SK-N-SH treated with all-trans-retinoic acid at 6 μM for 48 hours (cell line): ENCODE measurements around the gene UROC1.

ENCODE experiments used
- ATAC-seq: fragments of 200-7000 bp; cut with Tn5 transposase; 3 replicates; pipeline ENCODE4 v1.9.1; 2020; ENCODE audit warnings: mild to moderate bottlenecking, moderate library complexity
- ARNTL ChIP-seq: fragments of 450-650 bp; formaldehyde crosslinking; IDR thresholded peaks from 2 replicates; pipeline ENCODE4 v1.5.0; 2020; ENCODE audit warnings: low read depth, mild to moderate bottlenecking, moderate library complexity, borderline replicate concordance
- BACH2 ChIP-seq: fragments of 250-450 bp; sonication (Bioruptor Pico); IDR thresholded peaks from 2 replicates; pipeline ENCODE4 v1.9.0; 2021; ENCODE audit warnings: mild to moderate bottlenecking, borderline replicate concordance
- CREB5 ChIP-seq: fragments of 250-450 bp; sonication (Bioruptor Pico); IDR thresholded peaks from 2 replicates; pipeline ENCODE4 v1.5.1; 2020; ENCODE audit warnings: low read depth, mild to moderate bottlenecking, moderate library complexity
- CSDC2 ChIP-seq: fragments of 250-450 bp; sonication (Bioruptor Pico); IDR thresholded peaks from 2 replicates; pipeline ENCODE4 v1.5.0; 2020; ENCODE audit warnings: mild to moderate bottlenecking, moderate library complexity
- GLIS3 ChIP-seq: fragments of 250-450 bp; sonication (Bioruptor Pico); IDR thresholded peaks from 2 replicates; pipeline ENCODE4 v1.5.0; 2020; ENCODE audit warnings: mild to moderate bottlenecking, moderate library complexity
- ISL1 ChIP-seq: fragments of 250-450 bp; sonication (Bioruptor Pico); IDR thresholded peaks from 2 replicates; pipeline ENCODE4 v2.1.2; 2022; ENCODE audit warnings: mild to moderate bottlenecking, moderate library complexity
- OSR1 ChIP-seq: fragments of 250-450 bp; sonication (Bioruptor Pico); IDR thresholded peaks from 2 replicates; pipeline ENCODE4 v1.8.0; 2022; ENCODE audit warnings: moderate library complexity, mild to moderate bottlenecking, inconsistent platforms
- PATZ1 ChIP-seq: fragments of 250-450 bp; sonication (Bioruptor Pico); IDR thresholded peaks from 2 replicates; pipeline ENCODE4 v1.8.0; 2020; ENCODE audit warnings: mild to moderate bottlenecking, moderate library complexity, borderline replicate concordance
- PPARA ChIP-seq: fragments of 250-450 bp; sonication (Bioruptor Pico); IDR thresholded peaks from 2 replicates; pipeline ENCODE4 v1.5.0; 2020; ENCODE audit warnings: mild to moderate bottlenecking, borderline replicate concordance
- RARB ChIP-seq: fragments of 250-450 bp; sonication (Bioruptor Pico); IDR thresholded peaks from 2 replicates; pipeline ENCODE4 v1.8.0; 2021; ENCODE audit warnings: mild to moderate bottlenecking, moderate library complexity
- SNAI2 ChIP-seq: fragments of 250-450 bp; sonication (Bioruptor Pico); IDR thresholded peaks from 2 replicates; pipeline ENCODE4 v1.5.0; 2020; ENCODE audit warnings: mild to moderate bottlenecking, moderate library complexity
- TCF4 ChIP-seq: fragments of 250-450 bp; sonication (Bioruptor Pico); IDR thresholded peaks from 2 replicates; pipeline ENCODE4 v1.8.0; 2021; ENCODE audit warnings: mild to moderate bottlenecking, moderate library complexity, borderline replicate concordance
- ZC3H10 ChIP-seq: fragments of 250-450 bp; sonication (Bioruptor Pico); IDR thresholded peaks from 2 replicates; pipeline ENCODE4 v1.5.1; 2021; ENCODE audit warnings: mild to moderate bottlenecking, moderate library complexity
- ZFP3 ChIP-seq: fragments of 250-450 bp; sonication (Bioruptor Pico); IDR thresholded peaks from 2 replicates; pipeline ENCODE4 v1.5.0; 2020; ENCODE audit warnings: mild to moderate bottlenecking, moderate library complexity
- ZFP30 ChIP-seq: fragments of 450-650 bp; formaldehyde crosslinking; IDR thresholded peaks from 2 replicates; pipeline ENCODE4 v1.5.0; 2022; ENCODE audit warnings: mild to moderate bottlenecking, moderate library complexity
- ZNF565 ChIP-seq: fragments of 450-650 bp; formaldehyde crosslinking; conservative IDR thresholded peaks from 2 replicates; pipeline ENCODE4 v1.5.0; 2020; ENCODE audit warnings: low read depth, mild to moderate bottlenecking, moderate library complexity
- ZNF70 ChIP-seq: fragments of 450-650 bp; formaldehyde crosslinking; IDR thresholded peaks from 2 replicates; pipeline ENCODE4 v1.5.0; 2020; ENCODE audit warnings: mild to moderate bottlenecking, moderate library complexity
- ZNF8 ChIP-seq: fragments of 450-650 bp; formaldehyde crosslinking; IDR thresholded peaks from 2 replicates; pipeline ENCODE4 v1.5.0; 2020; ENCODE audit warnings: mild to moderate bottlenecking, moderate library complexity
- TF ChIP-seq, protein P1 (sequence below): fragments of 250-450 bp; sonication (Bioruptor Pico); IDR thresholded peaks from 2 replicates; pipeline ENCODE4 v1.5.0; 2020; ENCODE audit warnings: mild to moderate bottlenecking, moderate library complexity
- TF ChIP-seq, protein P2 (sequence below): fragments of 250-450 bp; sonication (Bioruptor Pico); IDR thresholded peaks from 2 replicates; pipeline ENCODE4 v1.8.0; 2021; ENCODE audit warnings: low read depth, mild to moderate bottlenecking, moderate library complexity, borderline replicate concordance
- TF ChIP-seq, protein P3 (sequence below): fragments of 250-450 bp; sonication (Bioruptor Pico); IDR thresholded peaks from 2 replicates; pipeline ENCODE4 v1.5.1; 2021; ENCODE audit warnings: mild to moderate bottlenecking, moderate library complexity

Gene UROC1

GRCh38 chr3:126527006-126527405, 9.4 kb upstream of the UROC1 start (continued):
- TF ChIP-seq CREB5 (CRISPR knock-in tag) = no peak
- no peak for TF ChIP-seq RARB (CRISPR knock-in tag)

DNA sequence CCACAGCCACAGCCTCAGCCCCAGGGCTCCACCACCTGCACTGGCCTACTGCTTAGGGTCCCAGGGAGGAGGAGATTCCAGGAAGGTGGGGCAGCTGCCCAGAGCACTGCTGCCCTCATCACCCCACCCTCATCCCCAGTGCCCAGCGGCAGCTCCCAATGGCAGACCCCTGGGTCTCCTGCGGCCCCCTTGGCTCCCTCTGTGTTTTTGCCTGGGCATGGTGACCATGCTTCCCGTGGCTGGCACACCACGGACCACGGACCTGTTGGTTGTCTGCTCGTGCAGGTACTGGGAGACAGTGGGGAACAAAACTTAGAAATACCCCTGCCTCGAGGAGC, 9.1 kb upstream of the UROC1 start:
- no peak for TF ChIP-seq ZNF70 (CRISPR knock-in tag)
- no peak for TF ChIP-seq SNAI2 (CRISPR knock-in tag)
- no peak for TF ChIP-seq PATZ1 (CRISPR knock-in tag)
- no peak for TF ChIP-seq ARNTL (CRISPR knock-in tag)
- no peak for TF ChIP-seq ZNF565 (CRISPR knock-in tag)
- TF ChIP-seq GLIS3 (CRISPR knock-in tag) = no peak
- TF ChIP-seq ZNF8 (CRISPR knock-in tag) = no peak

GRCh38 chr3:126525853-126526667, 8.5 kb upstream of the UROC1 start:
- no peak for ATAC-seq
- TF ChIP-seq ZC3H10 (CRISPR knock-in tag) = no peak
- no peak for TF ChIP-seq SNAI2 (CRISPR knock-in tag)
- no peak for TF ChIP-seq ZNF8 (CRISPR knock-in tag)
- TF ChIP-seq, protein P1, sequence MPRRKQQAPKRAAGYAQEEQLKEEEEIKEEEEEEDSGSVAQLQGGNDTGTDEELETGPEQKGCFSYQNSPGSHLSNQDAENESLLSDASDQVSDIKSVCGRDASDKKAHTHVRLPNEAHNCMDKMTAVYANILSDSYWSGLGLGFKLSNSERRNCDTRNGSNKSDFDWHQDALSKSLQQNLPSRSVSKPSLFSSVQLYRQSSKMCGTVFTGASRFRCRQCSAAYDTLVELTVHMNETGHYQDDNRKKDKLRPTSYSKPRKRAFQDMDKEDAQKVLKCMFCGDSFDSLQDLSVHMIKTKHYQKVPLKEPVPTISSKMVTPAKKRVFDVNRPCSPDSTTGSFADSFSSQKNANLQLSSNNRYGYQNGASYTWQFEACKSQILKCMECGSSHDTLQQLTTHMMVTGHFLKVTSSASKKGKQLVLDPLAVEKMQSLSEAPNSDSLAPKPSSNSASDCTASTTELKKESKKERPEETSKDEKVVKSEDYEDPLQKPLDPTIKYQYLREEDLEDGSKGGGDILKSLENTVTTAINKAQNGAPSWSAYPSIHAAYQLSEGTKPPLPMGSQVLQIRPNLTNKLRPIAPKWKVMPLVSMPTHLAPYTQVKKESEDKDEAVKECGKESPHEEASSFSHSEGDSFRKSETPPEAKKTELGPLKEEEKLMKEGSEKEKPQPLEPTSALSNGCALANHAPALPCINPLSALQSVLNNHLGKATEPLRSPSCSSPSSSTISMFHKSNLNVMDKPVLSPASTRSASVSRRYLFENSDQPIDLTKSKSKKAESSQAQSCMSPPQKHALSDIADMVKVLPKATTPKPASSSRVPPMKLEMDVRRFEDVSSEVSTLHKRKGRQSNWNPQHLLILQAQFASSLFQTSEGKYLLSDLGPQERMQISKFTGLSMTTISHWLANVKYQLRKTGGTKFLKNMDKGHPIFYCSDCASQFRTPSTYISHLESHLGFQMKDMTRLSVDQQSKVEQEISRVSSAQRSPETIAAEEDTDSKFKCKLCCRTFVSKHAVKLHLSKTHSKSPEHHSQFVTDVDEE (CRISPR knock-in tag) = no peak
- TF ChIP-seq OSR1 (CRISPR knock-in tag) = no peak
- TF ChIP-seq ZFP30 (CRISPR knock-in tag) = no peak
- no peak for TF ChIP-seq TCF4 (CRISPR knock-in tag)
- TF ChIP-seq PPARA (CRISPR knock-in tag) = no peak
- no peak for TF ChIP-seq ZNF565 (CRISPR knock-in tag)
- TF ChIP-seq, protein P2, sequence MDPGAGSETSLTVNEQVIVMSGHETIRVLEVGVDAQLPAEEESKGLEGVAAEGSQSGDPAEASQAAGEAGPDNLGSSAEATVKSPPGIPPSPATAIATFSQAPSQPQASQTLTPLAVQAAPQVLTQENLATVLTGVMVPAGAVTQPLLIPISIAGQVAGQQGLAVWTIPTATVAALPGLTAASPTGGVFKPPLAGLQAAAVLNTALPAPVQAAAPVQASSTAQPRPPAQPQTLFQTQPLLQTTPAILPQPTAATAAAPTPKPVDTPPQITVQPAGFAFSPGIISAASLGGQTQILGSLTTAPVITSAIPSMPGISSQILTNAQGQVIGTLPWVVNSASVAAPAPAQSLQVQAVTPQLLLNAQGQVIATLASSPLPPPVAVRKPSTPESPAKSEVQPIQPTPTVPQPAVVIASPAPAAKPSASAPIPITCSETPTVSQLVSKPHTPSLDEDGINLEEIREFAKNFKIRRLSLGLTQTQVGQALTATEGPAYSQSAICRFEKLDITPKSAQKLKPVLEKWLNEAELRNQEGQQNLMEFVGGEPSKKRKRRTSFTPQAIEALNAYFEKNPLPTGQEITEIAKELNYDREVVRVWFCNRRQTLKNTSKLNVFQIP (CRISPR knock-in tag) = no peak
- TF ChIP-seq GLIS3 (CRISPR knock-in tag) = no peak
- TF ChIP-seq ZNF70 (CRISPR knock-in tag) = no peak
- no peak for TF ChIP-seq CREB5 (CRISPR knock-in tag)
- no peak for TF ChIP-seq BACH2 (CRISPR knock-in tag)
- TF ChIP-seq ZFP3 = no peak
- no peak for TF ChIP-seq ARNTL (CRISPR knock-in tag)
- TF ChIP-seq CSDC2 = no peak
- TF ChIP-seq, protein P3, sequence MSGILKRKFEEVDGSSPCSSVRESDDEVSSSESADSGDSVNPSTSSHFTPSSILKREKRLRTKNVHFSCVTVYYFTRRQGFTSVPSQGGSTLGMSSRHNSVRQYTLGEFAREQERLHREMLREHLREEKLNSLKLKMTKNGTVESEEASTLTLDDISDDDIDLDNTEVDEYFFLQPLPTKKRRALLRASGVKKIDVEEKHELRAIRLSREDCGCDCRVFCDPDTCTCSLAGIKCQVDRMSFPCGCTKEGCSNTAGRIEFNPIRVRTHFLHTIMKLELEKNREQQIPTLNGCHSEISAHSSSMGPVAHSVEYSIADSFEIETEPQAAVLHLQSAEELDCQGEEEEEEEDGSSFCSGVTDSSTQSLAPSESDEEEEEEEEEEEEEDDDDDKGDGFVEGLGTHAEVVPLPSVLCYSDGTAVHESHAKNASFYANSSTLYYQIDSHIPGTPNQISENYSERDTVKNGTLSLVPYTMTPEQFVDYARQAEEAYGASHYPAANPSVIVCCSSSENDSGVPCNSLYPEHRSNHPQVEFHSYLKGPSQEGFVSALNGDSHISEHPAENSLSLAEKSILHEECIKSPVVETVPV (CRISPR knock-in tag) = no peak
- TF ChIP-seq PATZ1 (CRISPR knock-in tag) = no peak
- TF ChIP-seq ISL1 (CRISPR knock-in tag) = no peak
- TF ChIP-seq, all 23 proteins: peak for 0

More for the DNA sequence above, 9.1 kb upstream of the UROC1 start:
- ATAC-seq = no peak
